Measurements from ENCODE around the gene PIK3R3.

PIK3R3 gene

DNA sequence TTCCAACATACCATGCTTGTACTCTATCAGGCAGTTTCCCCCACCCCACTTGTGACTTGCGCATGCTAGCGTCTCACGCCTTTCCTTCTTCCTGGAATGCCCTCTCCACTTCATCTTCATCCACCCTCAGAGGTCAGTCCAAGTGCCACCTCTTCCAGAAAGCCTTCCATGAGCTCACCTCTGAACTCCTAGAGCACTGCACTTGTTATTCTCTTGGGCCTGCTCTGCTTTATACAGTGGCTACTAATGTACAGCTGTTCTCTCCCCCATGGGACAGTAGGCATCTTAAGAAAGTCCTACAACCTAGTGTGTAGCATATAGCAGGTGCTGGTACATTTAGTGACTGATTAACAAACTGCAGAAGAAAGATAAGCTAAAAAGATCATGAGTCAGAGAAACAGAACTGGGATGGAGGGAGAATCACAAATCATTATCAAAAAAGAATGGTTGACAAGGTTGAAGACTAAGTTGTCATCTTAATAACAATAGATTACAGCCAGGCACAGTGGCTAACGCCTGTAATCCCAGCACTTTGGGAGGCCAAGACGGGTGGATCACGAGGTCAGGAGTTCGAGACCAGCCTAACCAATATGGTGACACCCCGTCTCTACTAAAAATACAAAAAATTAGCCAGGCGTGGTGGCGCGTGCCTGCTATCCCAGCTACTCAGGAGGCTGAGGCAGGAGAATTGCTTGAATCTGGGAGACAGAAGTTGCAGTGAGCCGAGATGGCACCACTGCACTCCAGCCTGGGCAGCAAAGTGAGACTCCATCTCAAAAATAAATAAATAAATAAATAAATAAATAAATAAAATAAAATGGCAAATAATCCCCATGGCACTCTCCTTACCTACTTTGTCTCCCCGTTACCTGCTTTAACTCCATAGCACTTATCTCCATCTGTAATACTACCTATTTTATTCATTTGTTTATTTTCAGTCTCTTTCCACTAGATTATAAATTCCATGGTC lies 26.2 kb upstream of the PIK3R3 start:
- no peak for DNase-seq
- intact Hi-C loops (cut with DNase I) = no loop called here

DNA sequence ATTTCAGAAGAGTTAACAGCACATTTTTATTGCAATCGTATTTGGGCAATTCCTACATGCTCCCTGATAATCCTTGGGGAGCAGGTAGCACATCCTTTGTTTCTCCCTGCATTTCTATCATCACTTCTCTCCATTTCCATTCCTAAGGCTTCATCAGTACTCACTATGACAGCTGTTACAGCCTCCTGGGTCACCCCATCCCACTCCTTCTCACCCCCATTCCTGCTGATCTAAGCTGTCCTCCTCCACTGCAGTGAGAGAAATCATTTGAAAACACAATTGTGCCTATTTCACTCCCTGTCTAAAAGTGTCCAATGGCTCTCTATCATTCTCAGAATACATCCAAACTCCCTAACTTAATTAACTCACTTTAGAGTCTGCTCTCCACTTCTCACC lies 25.5 kb upstream of the PIK3R3 start:
- intact Hi-C loops (cut with DNase I) = no loop called here
- no peak for DNase-seq

DNA sequence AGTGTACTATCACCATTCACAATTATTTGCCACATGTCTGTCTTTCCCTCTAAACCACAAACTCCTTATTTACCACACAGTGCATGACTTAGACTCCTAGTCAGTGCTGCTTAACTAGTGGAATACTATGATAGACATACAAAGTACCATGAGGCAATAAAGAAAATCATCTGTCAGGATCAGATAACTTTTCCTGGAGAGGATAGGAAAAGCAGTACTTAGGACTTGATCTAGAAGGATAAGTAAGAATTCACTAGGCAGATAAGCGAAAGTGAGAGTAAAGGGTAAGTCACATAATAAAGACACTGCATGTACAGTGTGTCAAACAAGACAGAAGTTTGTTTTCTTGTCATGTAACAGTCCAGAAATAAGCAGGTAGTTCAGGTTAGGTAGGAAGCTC lies 21.3 kb upstream of the PIK3R3 start:
- DNase-seq = no peak
- intact Hi-C loops (cut with DNase I) = no loop called here

DNA sequence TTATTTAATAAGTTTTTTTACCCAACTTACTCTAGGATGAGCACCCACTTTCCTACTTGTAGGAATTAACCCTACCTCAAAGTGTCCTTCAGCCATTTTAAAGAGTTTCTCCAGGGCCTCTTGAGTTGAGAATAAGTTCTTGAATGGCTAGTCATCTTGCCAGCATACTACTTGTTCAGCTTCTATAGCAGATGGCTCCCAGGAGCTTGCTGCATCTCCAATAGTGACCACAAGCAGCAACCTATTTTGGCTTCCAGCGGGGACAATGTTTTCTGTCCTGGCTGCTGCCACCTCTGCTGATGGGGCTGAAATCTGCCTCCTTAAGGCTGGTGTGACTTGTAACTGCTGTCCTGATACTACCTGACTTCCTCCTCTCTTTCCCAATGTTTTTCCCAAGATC lies 20.8 kb upstream of the PIK3R3 start:
- intact Hi-C loops (cut with DNase I) = no loop called here
- no peak for DNase-seq

DNA sequence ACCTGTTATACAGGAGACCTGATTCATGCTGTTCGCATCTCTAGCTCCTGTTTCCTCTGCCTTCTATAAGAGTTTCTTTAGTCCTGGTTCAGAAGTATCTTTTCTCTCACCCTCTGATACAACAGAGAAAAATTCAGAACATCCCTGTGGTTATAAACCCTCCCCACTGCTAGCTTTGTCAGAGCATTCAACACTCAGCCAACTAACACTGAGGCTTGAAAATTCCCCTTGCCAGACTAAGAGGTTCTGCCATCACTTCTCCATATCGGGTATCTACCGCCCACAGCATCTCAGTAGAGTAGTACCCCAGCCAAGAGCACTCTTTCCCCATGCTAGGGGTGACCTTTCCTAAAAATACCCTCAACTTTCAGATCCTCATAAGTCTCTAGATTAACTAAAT lies 19.6 kb upstream of the PIK3R3 start:
- no peak for DNase-seq

DNA sequence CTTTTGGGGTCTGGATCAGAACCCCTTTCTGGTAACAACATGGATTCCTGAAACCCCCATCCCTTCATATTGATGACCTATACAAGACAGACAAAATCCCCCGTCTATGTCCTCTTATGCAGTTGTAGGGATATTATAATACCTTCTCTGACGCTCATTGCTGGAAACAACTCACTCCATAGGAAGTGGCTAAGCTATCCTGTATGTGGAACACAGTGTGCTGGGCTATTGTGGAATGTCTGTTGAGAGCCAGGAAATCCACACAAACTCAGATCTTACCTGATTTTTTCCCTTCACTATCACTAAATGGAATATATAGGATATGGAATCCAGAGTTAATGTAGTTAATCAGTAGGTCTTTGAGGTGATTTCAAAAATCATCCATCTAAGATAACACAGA lies 17.7 kb upstream of the PIK3R3 start:
- intact Hi-C loops (cut with DNase I) = no loop called here
- DNase-seq = no peak

More for the DNA sequence above, 19.6 kb upstream of the PIK3R3 start:
- intact Hi-C loops (cut with DNase I) = no loop called here

DNA sequence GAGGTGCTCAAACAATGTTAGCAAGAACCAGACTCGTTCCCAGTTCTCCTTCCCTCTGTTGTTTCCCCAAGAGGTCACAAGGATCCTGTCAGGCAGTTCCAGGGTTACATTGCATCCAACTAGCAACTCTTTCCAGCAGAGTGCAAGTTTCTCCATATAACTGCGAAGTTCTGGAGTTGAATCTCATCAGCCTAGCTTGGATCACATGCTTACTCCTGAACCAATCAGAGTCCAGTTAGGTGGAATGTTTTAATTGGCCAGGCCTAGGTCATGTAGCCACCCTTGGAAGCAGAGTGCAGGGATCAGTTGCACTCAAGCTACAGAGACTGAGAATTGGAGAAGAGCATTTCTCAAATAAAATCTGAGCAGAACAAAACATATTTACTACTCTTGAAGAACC lies 15.9 kb upstream of the PIK3R3 start:
- no peak for DNase-seq
- intact Hi-C loops (cut with DNase I) = no loop called here

DNA sequence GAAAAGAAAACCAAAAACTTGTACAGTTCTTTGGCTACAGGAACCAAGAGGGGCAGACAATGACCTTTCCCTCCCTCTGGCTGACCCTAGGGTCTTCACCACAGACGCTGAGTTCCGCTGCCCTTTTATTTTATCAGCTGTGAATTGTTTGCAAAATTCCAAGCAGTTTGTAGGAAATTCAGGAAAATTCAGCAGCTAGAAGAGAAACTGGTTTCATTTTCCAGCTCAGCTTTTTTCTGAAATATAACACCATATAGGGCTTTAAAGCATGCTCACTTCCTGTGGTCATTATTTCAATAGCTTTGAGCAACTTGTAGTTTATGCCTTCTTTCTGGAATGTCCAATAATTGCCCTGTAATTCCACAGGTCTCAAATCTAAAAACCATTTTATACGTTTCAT lies 5.5 kb upstream of the PIK3R3 start:
- intact Hi-C loops (cut with DNase I) = no loop called here
- no peak for DNase-seq

DNA sequence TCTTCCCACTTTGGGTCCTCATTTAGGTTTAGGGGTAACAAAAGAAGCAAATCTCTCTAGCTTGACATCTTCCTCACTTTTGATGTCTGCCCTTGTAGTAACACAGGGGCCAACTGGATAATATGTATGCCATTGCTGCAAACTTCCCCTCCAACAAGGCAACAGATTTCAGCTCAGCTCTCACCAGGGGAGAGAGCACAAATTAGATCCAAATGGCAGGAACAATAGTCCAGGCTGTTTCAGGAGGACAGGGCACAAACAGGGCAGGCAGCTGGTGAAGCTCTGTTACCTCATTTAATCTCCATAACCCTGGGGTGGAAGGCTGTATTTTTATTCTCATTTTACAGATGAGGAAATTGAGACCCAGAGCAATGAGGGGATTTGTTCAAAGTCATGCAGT lies 4.3 kb upstream of the PIK3R3 start:
- no peak for DNase-seq
- intact Hi-C loops (cut with DNase I) = no loop called here

DNA sequence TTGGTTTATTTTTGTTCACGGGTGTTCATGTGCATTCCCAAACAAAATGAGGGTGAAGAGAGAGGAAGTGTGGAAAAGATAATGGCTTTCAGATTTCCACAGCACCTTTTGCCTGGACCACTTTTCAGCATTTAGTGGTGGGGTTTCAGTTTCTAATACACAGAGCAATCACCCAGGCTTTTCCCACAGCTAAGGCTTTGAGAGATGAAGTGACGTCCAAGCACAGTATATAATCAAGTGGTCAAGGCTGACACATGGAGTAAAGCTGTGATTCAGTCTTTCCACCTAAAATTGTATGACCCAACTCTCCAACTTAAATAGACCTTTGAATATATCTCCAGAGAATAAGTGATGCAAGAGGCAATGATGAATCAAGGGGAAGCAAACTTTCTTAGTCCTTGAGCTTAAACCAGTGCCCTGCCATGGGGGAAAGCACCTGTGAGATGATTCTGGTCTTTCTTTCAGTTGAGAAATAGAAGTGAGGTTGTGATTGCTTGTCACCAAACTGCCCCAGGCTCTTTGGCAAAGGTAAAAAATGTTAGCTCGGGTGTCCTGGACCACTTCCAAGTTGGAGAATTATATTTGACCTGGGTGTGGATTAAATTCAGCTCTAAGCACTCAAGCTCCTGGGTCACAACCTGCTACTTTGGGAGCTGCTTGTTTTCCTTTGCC lies 2.4 kb upstream of the PIK3R3 start:
- intact Hi-C loops (cut with DNase I) = loop anchor here (5.0 kb wide), 2 partner anchors 43 to 97 kb away; partner anchors contain the start of genes P3R3URF and TSPAN1
- no peak for DNase-seq

DNA sequence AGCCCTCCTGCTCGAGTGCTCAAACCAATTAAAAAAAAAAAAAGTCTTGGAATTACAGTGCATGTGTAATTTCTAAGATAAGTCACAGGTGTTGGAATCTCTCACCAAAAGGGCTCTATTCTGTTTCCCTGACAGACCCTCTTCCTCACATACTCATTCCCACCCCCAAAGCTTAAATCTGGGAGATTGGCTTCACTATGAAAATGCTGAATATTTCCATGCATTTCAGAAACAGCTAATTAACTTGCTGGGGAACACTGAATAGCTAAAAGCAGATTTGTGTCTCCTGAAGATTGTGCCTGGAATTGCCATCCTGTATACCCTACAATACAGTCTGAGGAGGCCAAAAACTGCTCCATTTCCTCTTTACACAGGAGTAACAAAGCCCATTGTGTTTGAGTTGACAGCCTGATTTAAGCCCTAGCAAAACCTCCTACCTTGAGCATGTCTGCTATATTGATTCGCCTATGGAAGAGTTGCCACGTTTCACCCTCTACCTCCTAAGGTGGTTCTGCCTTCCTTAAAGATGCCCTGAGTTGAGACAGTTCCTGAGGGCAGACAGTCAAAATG lies 1.4 kb upstream of the PIK3R3 start:
- intact Hi-C loops (cut with DNase I) = loop anchor here (5.0 kb wide), 2 partner anchors 43 to 97 kb away; partner anchors contain the start of genes P3R3URF and TSPAN1
- no peak for DNase-seq

DNA sequence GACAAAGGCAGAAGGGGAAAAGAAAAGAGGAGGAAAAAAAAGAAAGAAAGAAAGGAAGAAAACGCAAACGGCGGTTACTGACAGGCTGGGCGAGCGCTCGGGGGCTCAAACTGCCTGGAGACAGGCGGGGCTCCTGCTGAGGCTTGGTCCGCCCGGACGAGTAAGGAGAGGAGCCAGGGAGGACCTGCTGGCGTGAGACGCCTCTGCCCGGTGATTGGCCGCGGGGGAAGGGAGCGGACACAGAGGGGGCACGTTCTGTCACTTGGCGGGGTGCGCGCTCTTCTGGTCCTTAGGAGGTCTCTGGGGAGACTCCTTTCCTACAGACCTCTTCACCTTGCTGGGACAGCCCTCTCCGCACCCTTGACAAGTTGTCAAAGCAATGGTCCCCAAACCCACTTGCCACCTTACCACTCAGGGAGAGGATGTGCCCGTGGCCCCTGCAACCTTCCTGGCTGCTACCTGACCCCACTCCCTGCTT lies 791 bp upstream of the PIK3R3 start:
- no peak for DNase-seq
- intact Hi-C loops (cut with DNase I) = loop anchor here (5.0 kb wide), 2 partner anchors 44 to 96 kb away; partner anchors contain the start of genes P3R3URF and TSPAN1

DNA sequence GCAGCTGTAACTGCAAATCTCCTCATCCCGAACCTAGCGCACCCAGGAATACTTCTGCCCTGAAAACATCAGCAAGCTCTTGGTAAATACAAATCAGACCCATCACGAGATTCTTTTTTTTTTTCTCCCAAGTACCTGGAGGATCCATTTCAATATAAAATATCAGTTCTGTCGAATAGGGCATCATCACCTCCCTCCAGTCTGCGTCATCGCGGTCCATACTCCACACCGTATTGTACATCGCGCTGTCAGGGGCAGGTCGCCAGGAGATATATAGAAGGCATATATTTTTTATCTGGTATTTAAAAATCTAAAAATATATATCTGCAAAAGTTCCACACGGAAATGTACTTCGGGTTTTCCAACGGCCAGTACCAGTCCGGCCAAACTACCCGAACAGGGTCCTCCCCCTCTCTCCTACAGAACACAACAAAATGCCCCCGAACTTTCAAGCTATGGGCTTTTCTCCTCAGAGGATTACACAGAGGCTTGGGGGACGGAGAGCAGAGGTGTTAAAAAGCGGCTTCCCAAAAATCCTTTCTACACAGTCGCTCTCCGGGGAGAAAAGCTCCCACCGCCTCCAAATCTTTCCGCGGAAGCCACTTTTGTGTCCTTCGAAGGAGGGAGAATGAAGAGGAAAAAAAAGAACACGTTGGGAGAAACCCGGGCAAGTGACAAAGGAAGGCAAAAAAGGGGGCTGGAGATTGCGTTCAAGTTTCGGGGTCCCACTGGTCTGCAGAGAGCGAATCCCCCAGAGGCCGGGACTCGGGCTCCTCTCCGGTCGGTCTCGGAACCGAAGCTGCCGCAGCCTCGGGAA lies 509 bp downstream of the PIK3R3 start:
- intact Hi-C loops (cut with DNase I) = loop anchor here (5.0 kb wide), 2 partner anchors 45 to 95 kb away; partner anchors contain the start of genes P3R3URF and TSPAN1
- DNase-seq = peak in 6 of 10 donors; percentile 5 to 84 (median 22)

DNA sequence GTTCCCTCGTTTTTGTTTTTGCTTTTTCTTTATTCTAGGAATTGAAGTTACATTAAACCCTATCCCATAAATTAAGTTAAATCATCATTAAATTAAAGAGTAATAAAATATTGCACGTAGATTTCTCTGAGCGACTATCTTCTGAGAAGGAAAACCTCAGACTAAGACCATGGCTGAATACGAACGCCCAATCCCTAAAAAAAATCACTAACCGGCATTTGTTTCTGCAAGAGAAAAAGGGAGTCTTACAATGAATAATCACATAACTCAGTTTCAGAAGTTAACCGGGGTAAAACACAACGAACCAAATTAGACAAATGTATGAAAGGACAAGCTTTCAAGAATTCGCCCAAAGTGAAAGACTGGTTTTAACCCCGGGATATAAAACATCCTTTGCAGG lies 1.3 kb downstream of the PIK3R3 start:
- DNase-seq = no peak
- intact Hi-C loops (cut with DNase I) = loop anchor here (5.0 kb wide), 2 partner anchors 46 to 94 kb away; partner anchors contain the start of genes P3R3URF and TSPAN1

DNA sequence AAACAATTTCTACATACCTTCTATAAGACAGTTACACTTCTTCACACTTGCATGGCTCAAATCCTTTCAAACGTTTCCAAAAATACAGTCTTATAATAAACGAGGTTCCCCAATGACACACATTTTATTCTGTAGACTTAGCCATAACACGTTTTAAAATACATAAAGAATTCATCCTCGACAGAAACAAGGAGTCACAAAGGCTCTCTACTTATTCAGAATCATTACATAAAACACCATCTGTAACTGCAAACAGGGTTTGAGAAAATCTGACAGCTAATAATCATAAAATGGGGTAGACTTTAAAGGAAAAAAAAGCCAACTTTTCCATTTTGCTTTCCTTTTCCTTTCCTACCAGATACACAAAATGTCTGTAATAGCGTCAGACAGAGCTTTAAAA lies 1.8 kb downstream of the PIK3R3 start:
- intact Hi-C loops (cut with DNase I) = loop anchor here (5.0 kb wide), 2 partner anchors 47 to 93 kb away; partner anchors contain the start of genes P3R3URF and TSPAN1
- no peak for DNase-seq

DNA sequence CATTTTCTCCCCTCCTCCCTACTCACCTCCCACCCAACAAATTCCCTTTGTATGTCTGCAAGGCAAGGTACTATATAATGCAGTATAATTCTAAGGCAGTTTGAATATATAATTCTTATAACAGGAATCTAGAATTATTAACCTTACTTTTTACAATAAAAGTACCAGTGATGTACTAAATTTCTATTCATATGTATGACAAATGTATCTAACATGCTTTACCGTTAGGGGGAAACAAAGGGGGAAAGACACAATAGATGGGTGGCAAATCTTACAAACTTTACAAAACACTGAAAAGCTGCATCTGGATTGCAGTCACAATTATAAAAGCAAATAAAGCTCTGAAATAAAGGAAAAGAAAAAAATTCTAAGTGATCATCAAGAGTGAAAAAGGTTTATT lies 2.3 kb downstream of the PIK3R3 start:
- DNase-seq = no peak
- intact Hi-C loops (cut with DNase I) = loop anchor here (5.0 kb wide), 2 partner anchors 47 to 93 kb away; partner anchors contain the start of genes P3R3URF and TSPAN1

DNA sequence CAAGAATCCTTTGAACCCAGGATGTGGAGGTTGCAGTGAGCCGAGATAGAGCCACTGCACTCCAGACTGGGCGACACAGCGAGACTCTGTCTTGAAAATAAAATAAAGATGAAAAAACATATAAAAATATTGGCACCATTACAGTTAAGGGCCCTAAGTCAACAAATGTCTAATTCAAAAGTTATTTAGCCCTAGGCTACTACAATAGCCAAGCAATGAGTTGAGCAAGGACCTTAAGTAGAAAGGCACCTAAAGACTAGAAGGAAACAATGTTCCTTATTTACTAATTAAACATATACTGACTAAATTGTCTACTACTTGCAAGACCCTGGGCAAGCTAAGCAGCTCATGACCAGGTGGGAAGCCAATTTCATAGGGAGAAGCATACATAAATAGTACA lies 4.1 kb downstream of the PIK3R3 start:
- no peak for DNase-seq
- intact Hi-C loops (cut with DNase I) = no loop called here

DNA sequence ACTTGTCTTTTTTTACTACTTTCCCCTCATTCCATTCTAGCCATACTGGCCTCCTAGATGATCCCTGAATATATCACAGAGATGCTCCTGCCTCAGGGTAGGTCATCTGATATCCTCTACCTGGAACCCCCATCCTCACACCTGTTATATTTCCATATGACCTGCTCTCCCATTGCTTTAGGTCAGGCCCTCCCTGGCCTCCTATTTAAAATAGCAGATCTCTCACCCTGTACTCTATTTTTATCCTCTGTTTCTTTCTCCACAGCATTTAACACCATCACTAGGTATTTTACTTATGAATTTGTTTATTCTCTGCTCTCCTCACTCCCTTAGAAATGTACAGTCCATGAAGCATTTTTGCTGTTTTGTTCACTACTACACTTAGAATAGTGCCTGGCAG lies 13.6 kb downstream of the PIK3R3 start:
- intact Hi-C loops (cut with DNase I) = no loop called here
- DNase-seq = no peak

DNA sequence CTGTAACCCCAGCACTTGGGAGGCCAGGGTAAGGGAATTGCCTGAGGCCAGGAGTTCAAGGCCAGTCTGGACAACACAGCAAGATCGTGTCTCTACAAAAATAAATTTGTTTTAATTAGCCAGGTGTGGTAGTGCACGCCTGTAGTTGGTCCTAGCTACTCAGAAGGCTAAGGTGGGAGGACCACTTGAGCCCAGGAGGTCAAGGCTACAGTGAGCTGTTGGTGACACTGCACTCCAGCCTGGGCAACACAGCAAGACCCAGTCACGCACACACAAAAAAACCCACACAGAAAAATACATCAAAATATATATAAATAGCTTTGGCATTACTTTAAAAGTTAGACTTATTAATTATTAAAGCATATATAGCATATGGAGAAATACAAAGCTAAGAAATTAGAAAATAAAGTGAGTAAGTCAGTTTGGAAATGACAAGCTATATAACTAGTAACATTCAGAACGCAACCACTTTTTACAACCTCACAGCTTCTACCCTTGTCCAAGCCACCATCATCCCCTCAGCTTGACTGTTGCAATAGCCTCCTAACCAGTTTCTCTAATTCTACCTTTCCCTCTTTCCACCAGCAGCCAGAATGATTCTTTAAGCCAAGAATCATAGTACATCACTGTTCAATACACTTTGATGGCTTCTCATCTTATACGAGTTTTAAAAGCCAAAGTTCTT lies 14.5 kb downstream of the PIK3R3 start:
- intact Hi-C loops (cut with DNase I) = no loop called here
- DNase-seq = no peak
